ENCODE measurements around the gene KIF3A.

Gene KIF3A

DNA sequence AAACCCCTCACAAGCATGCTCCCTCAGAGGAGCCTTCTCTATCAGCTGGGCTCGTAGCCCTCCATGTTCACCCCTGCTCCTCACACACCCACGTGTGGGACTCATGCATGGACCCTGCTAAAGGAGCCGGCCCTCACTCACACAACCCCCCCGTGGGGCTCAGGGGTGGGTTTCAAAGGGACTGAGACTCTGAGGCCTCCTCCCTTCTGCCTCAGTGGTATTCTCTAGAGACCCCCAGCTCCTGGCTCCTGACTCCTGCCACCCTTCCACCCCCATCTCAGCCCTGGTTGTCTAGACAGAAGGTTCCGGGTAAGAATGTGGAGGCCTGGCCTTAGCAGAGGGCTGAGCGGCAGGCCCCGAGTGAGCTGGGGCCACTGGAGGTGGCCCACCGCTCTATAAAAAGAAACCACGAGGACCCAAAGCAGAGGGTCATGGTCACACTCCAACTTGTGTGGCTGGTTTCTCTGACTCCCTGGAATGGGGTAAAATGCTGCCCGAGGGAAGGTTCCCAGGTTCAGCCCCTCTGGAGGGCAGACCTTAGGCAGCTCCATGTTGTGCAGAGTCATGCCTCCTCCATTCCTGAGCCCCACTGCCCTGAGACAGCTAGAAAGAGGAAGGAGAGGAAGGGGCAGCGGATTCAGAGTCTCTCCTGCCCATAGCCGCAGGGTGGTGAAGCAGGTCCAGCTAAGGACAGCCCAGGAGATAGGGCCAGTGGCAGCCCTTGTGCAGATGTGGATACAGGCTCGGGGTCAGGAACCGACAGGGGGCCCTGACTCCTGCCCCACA is 28.9 kb upstream of the KIF3A start:
- no peak for TF ChIP-seq CTCF (IDR thresholded peaks at IDR 0.05; ENCODE audit: low read depth, low read length)
- DNase-seq (ENCODE audit: low read depth in 2 of 2) = no peak
- no peak overlapping the region for H3K4me3 ChIP-seq (replicated peaks in 1 of 2; ENCODE audit: low read depth in 2 of 2, low read length in 2 of 2)

DNA sequence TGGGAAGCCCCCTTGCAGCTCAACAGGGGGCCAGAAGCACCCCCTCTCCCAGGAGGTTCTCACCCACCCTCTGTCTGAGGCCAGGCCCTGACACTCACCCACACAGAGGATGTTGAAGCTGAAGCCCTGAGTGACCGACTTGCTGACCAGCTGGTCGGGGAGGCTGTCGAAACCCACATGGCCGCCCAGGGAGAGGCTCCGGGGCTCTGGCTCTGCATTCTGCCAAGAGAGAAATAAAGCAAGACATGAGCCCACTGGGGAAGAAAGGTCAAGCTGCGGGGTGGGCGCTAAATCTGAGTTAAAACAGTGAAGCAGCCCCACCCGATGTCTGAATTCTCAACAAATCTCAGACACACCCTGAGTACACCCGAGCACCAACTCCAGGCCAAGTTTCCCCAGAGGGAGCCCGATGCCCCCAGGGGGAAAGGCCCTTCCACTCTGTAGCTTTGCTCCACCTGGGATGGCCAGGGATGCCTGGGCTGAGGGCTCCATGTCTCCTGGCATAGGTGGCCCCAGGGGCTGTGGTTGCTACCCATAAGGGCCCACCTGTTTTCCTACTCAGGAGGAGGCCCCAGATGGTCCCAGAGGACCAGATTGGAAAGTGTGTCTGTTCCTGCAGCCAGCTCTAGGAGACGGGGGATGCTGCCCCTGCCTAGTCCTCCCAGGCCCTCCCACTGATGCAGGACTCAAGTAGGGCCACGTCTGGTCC is 28.1 kb upstream of the KIF3A start:
- no peak overlapping the region for H3K4me3 ChIP-seq (replicated peaks in 1 of 2; ENCODE audit: low read depth in 2 of 2, low read length in 2 of 2)
- no peak for TF ChIP-seq CTCF (IDR thresholded peaks at IDR 0.05; ENCODE audit: low read depth, low read length)

DNA sequence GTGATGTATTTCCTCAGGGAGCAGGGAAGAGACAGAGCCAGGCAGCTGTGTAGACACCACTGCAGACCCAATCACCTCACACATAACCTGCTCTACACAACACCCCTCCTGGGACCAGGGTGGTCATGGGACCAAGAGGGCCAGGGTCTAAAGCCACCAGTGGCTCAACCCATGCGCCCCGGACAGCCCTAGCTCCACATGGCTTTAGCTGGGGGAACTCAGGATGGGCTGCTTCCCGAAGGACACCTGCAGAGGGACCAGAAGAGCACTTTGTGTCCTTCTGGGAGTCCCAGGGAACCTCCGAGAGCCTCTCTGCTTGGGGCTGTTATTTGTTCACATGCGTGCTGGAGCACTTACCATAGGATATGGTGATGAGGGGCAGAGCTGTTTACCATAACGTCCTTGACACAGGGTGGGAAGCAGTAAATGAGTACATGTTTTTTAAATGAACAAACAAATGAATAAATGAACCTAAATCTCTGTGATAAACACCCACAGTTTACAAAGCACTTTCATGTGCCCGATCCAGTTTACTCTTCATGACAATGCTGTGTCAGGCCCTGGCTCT is 27.4 kb upstream of the KIF3A start:
- TF ChIP-seq CTCF (IDR thresholded peaks at IDR 0.05; ENCODE audit: low read depth, low read length) = no peak
- no peak for DNase-seq (ENCODE audit: low read depth in 2 of 2)
- no peak overlapping the region for H3K4me3 ChIP-seq (replicated peaks in 1 of 2; ENCODE audit: low read depth in 2 of 2, low read length in 2 of 2)

More for the DNA sequence above, 28.1 kb upstream of the KIF3A start:
- no peak for DNase-seq (ENCODE audit: low read depth in 2 of 2)

GRCh38 chr5:132764051-132764450 is 26.7 kb upstream of the KIF3A start:
- DNase-seq (ENCODE audit: low read depth in 2 of 2) = no peak

DNA sequence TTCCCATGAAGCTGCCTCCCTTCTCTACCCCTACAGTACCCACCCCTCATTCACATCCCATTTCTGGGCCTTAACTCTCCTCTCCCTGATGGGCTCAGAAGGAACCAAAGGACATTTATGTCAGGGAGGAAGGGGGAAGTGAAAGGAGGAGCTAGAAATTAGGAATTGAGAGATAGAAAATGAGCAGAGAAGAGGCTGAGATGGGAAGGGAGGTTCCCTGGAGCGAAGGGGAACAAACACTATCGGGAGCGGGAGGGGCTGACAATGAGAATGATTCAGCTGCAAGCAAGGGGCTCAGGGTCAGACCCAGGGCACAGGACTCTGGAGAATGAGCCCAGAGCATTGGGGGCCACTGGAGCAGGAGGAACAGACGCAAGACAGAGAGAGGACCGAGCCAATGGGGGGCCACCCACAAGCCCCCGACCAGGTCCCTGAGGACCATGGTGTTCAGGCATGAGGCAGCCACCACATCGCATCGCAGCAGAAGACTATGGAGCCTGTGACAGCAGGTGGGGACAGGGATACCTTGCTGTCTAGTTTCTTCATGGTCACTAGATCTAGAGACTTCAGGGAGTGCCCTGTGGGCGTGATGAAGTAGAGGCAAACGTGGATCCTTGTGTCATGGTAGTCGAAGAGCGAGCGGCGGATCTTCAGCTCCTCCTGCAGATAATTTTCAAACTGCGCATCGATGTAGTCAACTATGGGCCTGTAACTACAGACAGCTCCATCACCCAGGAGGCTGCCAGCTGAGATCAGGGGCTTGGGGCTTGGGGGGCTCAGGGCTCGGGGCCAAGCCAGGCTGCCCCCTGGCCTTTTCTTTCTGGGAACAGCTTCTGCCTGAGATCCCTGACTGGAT is 26.1 kb upstream of the KIF3A start:
- no peak for DNase-seq (ENCODE audit: low read depth in 2 of 2)
- no peak overlapping the region for H3K4me3 ChIP-seq (replicated peaks in 1 of 2; ENCODE audit: low read depth in 2 of 2, low read length in 2 of 2)
- TF ChIP-seq CTCF (IDR thresholded peaks at IDR 0.05; ENCODE audit: low read depth, low read length) = no peak

More at GRCh38 chr5:132764051-132764450, 26.7 kb upstream of the KIF3A start:
- TF ChIP-seq CTCF (IDR thresholded peaks at IDR 0.05; ENCODE audit: low read depth, low read length) = no peak
- H3K4me3 ChIP-seq (replicated peaks in 1 of 2; ENCODE audit: low read depth in 2 of 2, low read length in 2 of 2) = no peak overlapping the region

- no peak for TF ChIP-seq CTCF (IDR thresholded peaks at IDR 0.05; ENCODE audit: low read depth, low read length)
- no peak overlapping the region for H3K4me3 ChIP-seq (replicated peaks in 1 of 2; ENCODE audit: low read depth in 2 of 2, low read length in 2 of 2)
- no peak for DNase-seq (ENCODE audit: low read depth in 2 of 2)
These were observed 25.1 kb upstream of the KIF3A start for GRCh38 chr5:132762246-132763000.

Measured in cardiac fibroblast (primary cell).